D721Med (cell line): ENCODE results near the gene WWTR1.

ENCODE experiments used
- DNase-seq: peaks from one replicate; pipeline ENCODE4 v3.0.0; 2011; ENCODE audit warnings: low spot score; ENCODE audit not compliant: insufficient read length
- FAIRE-seq: peaks from 2 replicates; lab custom pipeline; 2011; peaks lifted over from hg19 to GRCh38; lab: Jason Lieb, UNC
- TF ChIP-seq, protein P1 (sequence below): IDR thresholded peaks from 2 replicates; pipeline ENCODE4 v1.5.1; 2012; ENCODE audit warnings: mild to moderate bottlenecking, control low read depth; ENCODE audit not compliant: insufficient read depth; ENCODE audit errors: missing control alignments

The WWTR1 gene

DNA sequence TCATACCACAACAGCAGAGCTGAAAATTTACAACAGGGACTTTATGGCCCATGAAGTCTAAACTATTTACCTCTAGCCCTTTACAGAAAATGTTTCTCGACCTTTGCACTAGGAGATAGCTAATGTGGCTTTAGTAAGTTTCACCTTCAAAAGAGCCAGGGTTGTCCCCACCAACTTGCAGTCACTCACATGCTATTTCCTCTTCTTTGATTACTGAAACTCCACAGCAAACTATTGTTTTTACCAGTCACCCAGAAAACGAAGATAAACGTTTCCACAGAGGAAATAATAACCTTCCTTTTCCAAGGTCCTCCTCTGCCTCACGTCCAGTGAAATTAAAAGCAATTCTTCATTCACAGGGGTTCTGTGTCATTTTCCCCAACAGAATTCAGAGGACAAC, 48.2 kb downstream of the WWTR1 start:
- DNase-seq (no peak), FAIRE-seq (no peak)
- TF ChIP-seq, protein P1, sequence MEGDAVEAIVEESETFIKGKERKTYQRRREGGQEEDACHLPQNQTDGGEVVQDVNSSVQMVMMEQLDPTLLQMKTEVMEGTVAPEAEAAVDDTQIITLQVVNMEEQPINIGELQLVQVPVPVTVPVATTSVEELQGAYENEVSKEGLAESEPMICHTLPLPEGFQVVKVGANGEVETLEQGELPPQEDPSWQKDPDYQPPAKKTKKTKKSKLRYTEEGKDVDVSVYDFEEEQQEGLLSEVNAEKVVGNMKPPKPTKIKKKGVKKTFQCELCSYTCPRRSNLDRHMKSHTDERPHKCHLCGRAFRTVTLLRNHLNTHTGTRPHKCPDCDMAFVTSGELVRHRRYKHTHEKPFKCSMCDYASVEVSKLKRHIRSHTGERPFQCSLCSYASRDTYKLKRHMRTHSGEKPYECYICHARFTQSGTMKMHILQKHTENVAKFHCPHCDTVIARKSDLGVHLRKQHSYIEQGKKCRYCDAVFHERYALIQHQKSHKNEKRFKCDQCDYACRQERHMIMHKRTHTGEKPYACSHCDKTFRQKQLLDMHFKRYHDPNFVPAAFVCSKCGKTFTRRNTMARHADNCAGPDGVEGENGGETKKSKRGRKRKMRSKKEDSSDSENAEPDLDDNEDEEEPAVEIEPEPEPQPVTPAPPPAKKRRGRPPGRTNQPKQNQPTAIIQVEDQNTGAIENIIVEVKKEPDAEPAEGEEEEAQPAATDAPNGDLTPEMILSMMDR = no peak

DNA sequence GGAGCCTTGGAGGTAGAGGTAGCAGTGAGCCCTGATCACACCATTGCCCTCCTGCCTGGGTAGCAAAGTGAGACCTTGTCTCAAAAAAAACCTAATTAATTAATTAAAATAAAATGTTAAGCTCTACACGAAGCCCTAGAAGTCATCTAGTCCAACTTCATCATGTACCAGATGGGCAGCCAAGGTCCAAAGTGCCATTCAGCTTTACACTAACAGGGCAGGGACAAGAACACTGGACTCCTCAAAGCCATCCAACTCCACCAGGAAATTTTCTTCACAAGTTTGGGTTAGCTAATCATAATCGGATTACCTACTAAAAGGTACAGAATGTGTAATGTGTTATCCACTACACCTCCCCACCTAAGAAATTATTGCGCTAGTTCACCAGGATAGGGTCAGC, 48.8 kb downstream of the WWTR1 start:
- TF ChIP-seq, protein P1 = no peak
- FAIRE-seq (no peak), DNase-seq (no peak)

DNA sequence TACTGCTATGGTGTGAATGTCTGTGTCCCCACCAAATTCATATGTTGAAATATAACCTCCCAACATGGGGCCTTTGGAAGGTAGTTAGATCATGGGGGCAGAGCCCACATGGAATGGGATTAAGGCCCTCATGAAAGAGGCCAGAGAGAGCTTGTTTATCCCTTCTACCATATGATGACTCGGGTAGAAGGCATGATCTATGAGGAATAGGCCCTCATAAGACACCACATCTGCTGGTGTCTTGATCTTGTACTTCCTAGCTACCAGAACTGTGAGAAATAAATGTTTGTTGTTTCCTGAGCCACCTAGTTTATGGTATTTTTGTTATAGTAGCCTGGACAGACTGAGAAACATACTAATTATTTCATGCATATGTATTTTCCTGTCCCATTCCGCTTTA, 51.9 kb downstream of the WWTR1 start:
- DNase-seq (no peak), FAIRE-seq (no peak)
- TF ChIP-seq, protein P1 = no peak

DNA sequence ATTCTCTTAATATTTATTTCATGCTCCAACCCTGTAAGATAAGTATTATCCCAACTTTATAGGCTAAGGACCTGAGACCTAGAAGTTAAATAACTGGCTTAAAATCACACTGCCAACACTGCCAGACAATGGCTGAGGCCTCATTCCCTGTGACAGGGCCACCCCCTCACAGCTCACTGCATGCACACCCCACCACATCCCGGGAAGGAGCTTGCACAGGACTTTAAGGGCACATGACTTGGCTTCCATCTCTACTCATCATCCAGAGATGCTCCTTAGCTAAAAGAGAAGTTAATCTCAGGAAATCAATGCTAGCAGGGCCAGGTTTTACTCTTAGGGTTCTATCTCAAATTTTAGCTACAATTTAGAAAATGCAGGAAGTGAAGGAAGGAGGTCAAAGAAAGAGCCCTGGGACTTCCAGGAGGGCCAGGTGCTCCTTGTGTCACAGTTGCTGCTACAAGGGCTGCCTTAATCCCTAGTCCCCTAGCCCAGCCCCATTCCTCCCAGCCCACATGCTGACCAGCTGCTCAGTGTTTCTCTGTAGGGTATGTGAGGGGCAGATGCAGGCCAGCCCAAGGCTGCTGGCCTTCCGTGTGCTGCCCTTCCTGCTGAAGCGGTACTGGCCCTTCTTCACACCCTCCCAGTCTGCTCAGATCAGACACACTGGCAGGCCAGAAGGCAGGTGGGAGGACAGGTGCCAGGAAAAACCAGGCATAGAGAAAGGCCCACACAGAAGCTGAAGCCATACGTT, 53.5 kb downstream of the WWTR1 start:
- FAIRE-seq (no peak), DNase-seq (no peak)
- TF ChIP-seq, protein P1 = no peak

DNA sequence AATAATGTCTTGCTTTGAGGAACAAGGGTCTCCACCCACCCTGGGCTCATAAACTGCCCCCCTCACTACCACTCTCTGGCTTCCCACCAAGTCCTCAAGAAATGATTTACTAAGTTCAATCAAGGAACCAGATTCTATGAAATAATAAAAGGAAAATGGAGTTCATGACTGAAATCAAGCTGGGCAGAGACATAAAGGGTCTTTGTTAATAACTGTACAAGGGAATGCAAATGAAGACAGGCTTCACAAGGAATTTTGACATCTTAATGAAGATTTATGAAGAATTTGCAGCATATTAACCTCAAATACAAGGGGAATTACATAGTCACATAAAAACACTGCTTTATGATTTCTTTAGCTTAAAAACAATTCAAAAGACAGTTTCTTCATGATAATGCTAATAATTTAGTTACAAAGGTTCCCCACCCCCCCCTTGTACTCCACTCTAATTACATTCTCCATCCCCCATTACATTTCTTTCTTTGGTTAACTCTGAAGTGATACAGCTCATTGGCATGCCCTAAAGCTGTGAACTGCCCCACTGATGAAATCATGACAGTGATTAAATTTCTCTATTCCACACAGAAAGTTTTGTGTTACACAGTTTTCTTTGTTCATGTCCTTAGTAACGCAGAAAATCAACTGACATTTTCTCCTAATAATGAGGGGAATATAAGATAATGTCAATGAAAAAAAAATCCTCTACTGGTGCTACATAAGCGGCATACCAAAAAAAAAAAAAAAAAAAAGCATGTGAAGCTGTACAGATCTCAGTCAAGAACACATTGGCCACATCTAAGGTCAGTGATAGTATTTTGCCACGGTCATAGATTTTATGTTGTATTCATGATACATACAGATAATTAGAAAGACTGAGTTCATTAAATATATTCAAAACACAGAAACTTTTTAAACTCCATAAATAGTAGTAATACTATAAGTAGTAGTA, 54.4 kb downstream of the WWTR1 start:
- TF ChIP-seq, protein P1 = no peak
- no peak for DNase-seq
- FAIRE-seq = no peak

DNA sequence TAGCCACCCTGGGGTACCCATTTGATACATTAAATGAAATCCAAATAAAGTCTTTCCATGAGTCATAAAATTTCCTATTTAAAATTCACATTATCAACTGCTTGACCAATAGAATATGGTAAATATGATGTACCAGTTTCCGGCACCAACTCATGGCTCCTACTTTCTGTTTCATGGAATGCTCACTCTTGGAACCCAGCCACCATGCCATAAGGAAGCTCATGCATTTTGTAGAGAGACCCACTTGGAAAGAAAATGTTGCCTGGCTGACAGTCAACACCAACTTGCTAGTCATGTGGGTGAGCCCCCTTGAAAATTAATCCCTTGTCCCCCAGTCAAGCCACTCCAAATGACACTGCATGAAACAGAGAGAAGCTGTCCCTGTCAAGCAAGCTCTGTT, 57.2 kb downstream of the WWTR1 start:
- DNase-seq = no peak
- no peak for FAIRE-seq
- TF ChIP-seq, protein P1 = no peak
